Stimulated activated CD4-positive, alpha-beta T cell treated with anti-CD3 and anti-CD28 coated beads, Interleukin-2, amount 100 ng/mL, for 4 hours (primary cell): ENCODE data around the gene ENTR1.

Source experiments
- DNase-seq: peaks from one replicate; pipeline ENCODE4 v3.0.0-alpha.2; 2020; ENCODE audit warnings: low read depth

ENTR1 gene

GRCh38 chr9:136396219-136396515 lies 14.2 kb downstream of the ENTR1 start:
- no peak for DNase-seq

GRCh38 chr9:136395345-136396218 lies 14.8 kb downstream of the ENTR1 start:
- DNase-seq, result no peak

DNA sequence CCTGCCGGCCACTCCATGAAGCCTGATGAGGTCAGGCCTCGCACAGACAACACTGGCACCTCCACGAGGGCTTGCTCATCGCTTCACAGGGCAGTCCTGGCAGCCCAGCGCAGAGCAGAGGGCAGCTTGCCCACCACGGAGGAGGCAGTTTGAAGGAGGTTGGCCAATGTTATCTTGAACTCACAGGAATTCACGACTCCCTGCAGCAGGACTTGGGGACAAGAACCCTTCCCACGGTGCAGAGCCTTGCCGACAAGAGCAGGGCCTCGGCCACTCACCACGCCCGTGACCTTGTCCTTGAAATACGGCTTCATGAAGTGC lies 15.4 kb downstream of the ENTR1 start:
- DNase-seq, result no peak

DNA sequence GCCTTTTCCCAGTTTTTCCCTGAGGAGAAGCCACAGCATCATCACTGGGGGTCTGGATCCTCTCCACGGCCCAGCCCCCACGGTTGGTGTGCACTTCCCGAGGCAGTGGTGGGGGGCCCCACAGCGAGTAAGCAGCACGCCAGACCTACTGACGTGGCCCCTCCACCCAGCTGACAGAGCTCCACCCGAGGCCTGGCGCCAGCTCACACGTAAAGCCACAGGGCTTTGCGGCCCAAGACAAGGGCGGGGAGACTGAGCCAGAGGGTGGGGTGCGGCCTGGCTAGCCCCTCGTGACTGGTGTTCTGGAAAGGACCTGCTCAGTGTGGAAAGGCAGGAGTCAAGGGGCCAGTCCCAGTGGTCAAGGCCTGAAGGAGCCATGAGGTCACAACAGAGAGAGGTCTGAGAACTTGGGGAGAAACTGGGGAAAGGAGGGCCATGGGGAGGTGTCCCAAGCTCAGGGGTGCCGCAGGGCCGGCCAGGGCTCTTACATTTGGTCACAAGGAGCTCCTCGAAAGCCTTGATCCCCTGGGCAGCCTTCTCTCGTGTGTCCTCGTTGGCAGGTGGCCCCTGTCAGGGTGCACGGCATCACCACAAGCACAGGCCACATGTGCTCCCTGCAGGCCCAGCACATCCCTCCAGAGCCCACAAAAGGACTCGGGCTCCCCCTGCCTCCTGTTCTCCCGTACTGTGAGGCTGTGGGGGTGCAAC lies 15.9 kb downstream of the ENTR1 start:
- DNase-seq, result no peak

DNA sequence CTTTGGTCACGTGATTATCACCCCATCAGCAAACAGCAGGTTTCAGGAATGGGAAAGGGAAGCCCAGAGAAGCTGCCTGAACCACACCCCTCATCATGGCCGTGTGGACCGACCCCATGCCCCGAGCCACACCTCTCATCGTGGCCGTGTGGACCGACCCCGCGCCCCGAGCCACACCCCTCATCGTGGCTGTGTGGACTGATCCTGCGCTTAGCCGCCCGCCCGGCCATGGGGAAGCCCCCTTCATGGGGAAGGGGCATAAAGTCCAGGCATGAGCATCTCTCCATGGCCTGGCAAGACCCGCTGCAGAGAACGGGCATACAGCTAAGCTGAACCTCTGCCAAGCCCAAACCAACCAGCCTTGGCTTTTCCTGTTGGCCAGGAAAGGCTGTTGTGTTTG lies 16.9 kb downstream of the ENTR1 start:
- no peak for DNase-seq

GRCh38 chr9:136392538-136393449 lies 17.6 kb downstream of the ENTR1 start:
- DNase-seq, result no peak

- no peak for DNase-seq
Observed at GRCh38 chr9:136391737-136392537, 18.5 kb downstream of the ENTR1 start.

DNA sequence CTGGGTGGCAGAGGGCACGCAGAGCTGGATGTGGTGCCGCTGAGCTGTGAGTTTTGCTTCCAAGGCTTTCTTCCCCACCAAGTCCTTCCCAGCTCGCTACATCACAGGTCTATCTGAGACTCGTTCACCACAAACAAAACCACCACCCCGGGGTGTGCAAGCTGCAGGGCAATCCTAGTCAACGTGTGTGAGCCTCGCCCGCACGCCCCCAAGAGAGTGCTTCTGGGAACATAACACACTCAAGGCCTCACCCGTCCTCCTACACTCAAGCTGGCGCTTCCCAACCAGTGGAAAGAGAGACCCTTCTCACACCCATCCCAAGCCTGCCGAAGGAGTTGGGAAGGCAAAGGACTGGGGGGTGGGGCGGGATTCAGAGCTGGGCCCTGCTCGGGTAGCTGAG lies 21.0 kb downstream of the ENTR1 start:
- no peak for DNase-seq

DNA sequence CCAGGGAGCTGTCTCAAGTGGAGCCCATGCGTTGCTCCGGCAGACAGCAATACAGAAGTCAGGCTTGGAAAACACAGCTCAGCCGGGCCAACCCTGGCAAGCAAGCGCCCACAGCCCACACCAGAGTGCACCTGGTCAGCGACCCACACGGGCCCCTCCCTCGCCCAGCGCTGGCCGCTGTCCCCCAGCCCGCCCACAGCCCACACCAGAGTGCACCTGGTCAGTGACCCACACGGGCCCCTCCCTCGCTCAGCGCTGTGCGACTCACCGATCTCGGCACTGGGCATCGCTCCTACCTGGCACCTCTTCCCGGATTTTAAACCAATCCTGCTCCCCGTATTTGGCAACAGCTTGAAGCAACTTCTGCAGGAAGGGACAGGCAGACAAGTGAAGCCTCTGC lies 23.2 kb downstream of the ENTR1 start:
- DNase-seq, result no peak

DNA sequence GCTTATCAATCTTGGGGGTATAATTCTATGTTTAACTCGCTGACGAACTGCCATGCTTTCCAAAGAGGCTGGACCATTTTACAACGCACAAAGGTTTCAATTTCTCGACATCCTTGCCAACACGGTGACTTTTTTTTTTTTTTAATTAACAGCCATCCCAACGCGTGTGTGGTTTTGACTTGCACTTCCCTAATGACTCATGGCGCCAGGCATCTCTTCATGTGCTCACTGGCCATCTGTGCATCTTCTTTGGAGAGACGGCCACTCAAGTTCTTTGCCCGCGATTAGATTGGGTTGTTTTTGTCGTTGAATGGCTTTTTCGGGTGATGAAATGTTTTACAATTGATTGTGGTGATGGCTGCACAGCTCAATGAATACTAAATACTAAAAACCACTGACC lies 24.4 kb downstream of the ENTR1 start:
- no peak for DNase-seq

DNA sequence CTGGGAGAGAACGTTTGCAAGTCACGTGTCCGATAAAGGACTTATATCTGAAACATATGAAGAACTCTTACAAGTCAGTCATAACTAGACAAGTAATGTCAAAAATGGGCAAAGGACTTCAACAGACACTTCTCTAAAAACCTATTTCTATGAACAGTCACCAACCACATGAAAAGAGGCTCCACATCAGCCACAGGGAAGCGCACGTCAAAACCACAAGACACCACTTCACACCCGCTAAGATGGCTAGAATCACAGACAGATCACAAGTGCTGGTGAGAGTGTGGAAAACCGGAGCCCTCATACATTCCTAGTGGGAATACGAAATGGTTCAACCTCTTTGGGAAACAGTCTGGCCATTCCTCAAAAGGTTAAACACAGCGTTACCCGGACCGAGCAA lies 25.4 kb downstream of the ENTR1 start:
- no peak for DNase-seq

DNA sequence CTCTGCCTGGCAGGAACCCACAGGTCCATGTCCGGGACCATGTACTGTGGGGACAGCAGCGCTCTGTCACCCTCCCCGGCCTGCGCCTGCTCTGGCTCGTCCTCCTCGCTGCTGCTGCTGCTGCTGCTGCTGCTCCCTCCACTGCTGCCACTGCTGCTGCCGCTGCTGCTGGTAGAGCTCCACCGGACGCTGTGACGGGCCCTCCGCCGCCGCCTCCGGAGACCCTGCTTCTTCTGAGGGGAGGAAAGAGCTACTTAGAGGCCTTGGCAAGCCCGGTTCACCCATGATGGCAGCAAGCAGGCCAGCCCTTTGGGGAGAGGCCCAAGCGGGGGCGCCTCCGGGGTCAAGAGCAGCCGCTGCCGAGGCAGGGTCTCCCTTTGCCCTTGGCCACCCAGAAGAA lies 27.0 kb downstream of the ENTR1 start:
- DNase-seq, result no peak

- no peak for DNase-seq
Observed at GRCh38 chr9:136381966-136382513, 28.4 kb downstream of the ENTR1 start.

DNA sequence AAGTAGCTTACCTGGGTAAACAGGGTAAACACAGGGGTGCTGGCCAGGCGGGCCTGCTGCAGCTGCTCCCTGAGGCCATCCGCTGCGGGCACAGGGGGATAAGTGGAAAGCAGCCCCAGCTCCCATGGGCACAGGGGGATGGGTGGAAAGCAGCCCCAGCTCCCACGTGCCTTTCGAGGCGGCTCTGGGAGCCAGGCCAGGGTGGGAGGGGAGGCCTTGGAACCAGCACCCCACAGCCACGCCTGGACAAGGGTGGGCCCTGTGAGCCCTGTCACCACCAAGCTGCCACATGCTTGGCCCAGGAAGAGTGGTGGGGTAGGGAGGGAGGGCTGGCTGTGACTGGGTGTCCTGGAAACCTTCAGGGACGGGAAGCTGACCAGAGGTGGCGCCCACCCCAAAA lies 29.1 kb downstream of the ENTR1 start:
- no peak for DNase-seq

GRCh38 chr9:136380381-136380780 lies 30.0 kb downstream of the ENTR1 start:
- DNase-seq, result no peak

DNA sequence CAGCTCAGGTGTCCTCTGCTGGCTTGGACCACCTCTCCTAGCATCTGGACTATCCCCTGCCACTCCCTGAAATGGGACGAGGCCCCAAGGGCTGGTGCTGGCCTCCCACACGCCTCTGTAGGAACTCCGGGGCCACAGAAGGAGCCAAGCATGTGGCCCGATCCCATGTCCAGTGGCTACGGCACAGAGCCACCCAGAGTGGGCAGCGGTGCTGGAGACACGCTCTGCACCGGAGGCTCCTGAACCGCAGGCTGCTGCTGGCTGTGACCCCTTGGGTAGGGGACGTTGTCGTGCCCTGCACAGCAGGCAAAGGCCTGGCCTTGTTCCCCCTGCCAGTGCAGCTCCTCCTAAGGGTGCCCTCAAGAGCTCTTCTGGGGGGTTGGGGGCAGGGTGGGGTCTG lies 30.5 kb downstream of the ENTR1 start:
- DNase-seq, result no peak

DNA sequence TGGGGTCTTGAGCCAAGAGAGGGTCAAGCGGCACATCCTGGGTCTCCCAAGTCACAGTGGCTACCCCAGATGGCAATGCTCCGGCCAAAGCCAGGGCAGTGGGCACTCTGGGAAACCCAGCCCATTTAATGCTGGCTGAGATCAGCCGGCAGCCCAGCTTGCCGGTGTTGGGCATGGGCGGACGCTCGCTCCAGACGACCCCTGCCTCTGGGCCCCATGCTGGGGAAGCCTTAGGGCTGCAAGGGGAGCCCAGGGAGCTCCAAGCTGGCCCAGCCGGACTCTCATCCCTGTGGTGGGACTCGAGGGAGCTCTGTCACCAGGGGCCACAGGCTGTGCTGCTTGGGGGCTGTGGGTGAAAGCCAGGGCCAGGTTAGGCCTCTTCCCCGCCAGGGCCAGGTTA lies 31.0 kb downstream of the ENTR1 start:
- DNase-seq, result no peak

GRCh38 chr9:136379003-136379287 lies 31.5 kb downstream of the ENTR1 start:
- no peak for DNase-seq

GRCh38 chr9:136378170-136379002 lies 32.0 kb downstream of the ENTR1 start:
- no peak for DNase-seq

DNA sequence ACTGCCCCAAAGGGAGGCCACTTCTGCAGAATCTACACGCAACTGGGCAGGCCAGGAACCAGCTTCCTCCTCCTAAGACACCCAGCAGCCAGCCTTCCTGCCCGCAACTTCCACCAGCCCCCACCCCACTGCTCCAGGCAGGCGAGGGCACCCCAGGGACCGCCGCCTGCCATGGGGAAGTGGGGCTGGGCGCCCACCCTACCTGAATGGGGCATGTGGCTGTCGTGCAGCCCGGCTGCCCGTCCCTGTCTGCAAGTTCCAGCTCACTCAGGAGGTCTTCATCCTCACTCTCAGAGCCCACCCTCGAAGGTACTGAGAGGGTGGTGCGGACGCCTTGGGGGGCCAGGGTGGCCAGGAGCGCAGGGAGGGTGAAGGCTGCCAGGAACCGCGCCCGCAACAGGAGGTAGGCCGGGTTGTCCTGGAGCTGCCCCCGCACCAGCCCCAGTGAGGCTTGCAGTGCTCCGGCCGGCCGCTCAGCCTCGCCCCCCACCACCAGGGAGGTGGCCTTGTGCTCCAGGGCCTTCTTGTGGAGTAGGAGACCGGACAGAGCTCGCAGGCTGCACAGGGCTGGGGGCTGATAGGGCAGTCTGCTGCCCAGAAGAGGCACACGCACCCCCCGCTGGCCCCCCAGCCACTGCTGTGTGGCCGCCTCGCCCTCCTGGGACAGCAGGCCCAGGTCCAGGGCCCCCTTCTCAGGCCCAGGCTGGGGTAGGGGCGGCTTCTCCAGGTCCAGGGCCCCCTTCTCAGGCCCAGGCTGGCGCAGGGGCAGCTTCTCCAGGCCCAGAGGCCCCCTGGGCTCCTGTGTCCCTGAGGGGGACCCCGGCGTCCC lies 32.9 kb downstream of the ENTR1 start:
- DNase-seq, result no peak
